ENCODE data around the gene LPIN3.

Gene LPIN3

DNA sequence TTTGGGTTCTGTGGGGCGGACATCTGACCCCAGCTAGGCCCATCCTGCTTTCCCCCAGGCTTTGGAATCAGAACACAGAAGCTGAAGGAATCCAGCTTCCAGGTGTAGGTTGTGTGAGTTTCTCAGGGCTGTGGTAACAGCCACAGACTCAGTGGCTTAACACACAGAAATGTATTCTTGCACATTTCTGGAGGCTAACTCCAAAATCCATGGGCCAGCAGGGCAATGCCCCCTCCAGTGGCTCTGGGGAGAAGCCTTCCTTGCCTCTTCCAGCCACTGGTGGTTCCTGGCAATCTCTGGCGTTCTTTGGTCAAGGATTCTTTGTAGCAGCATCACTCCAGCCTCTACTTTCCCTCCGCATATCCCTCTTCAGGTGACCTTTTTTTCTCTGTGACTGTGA lies 27.3 kb downstream of the LPIN3 start:
- DNase-seq: no peak

DNA sequence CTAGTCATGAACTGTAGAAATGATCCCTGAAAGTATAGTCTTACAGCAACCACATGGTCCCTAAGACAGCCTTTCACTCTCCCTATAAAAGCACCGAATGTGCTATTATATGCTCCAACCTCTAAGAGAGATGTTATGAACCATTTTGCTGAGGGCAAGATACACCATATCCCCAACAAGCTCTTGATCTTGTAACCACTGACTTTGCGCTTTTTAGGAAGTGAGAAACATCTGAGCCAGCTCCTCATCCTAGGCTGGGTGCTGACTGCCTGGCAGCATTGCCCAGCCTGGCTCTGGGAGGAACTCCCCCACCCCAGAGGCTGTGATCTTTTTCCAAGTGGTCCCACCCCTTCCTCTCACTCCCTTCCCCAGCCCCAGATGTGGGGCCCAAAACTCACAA lies 29.1 kb downstream of the LPIN3 start:
- no peak for DNase-seq

DNA sequence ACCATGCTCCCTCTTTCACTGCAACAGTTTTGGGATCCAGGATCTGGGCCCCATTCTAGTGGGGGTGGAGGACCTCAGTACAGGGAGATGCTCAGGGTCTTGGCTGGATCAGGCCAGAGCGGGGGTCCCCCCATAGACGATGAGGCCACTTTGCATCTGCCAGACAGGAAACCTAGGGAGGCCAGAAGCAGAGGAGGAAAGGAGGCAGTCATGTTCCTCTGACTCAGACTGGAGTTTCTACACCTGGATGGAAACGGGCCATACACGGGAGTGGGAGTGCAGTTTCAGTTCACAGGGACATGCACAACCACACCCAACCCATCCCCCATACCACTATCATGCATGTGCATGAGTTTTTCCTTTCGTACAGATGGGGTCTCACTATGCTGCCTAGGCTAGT lies 29.6 kb downstream of the LPIN3 start:
- DNase-seq: no peak

DNA sequence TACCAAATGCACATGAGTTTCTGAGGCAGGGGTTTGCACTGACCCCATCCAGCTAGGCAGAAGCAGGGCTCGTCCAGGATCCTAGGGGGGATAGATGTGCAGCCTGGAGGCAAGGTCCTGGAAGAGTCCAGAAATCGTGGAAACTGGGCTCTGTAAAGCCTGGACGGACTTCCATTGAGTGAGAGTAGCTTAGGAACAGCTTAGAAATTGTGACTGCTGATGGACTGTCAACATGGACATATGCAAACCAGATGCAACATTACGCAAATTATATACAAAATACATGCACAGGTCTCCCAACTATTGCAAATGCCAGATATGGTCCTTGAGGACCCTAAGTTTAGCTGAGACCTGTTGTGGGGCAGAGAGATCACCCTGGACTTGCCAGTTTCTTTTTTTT lies 30.8 kb downstream of the LPIN3 start:
- DNase-seq: no peak

DNA sequence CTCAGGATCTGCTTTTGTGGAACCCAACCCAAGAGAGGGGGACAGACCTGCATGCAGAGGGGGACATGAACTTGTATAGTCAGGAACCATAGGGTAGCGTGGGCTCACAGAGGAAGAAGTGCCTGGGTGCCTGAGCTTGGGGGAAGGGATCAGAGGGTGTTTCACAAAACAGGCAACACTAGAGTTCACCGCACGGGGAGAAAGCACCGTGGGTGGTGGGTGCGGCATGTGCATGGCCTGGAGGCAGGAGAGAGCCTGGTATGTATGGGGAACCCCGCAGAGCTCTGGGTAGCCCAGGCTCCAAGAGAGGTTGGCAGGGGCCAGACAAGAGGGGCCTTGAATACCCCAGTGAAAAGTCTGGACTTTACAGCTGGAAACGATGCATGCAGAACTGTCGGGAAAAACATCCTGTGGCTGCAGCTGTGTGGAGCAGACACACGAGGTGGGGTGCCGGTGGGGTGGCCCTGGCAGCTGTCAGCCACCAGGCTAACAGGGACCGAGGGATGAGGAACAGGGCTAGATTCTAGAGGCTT lies 32.7 kb downstream of the LPIN3 start:
- DNase-seq: no peak

DNA sequence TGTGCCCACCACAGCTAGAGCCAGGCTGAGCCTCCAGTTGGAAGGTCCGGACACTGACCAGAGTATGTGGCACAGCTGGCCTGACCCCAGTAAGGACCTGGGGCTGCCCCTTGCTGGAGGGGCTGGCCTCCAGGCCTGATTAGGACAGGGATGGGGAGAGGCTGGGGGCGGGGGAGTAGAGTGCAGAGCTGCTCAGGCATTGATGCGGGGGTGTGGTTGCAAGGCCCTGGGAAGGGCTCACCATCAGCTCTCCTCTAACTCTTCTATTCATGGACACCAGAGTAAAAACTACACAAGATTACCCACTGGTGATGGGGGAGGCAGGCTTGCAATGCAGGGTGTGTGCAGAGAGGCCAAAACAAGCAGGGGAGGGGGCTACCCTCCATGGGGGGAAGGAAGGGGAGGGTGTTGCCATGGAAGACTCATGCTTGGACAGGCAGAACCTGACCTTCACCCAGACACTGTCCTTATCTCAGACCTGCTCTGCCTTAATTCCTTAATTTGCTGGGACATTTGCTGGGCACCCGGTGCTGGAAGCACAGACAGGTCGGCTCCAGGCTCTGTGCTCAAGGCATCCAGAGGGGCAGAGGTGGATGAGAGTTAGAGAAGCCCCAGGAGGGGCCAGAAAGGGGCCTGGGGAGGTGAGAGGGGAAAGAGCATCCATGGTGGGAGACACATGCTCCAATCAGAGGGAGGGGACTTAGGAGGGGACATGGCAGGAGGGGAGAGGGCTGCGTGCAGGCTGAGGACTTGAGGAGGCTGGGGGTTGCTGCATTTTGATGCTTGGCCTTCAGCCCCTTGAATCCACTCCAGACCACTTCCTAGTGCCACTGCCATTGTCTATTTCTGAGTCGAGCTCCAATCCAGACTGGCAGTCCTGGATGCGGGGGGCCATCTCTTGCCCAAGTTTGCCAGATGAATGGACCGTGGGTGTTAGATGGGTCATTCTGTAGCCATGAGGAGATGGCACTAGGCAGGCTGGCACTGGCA lies 33.6 kb downstream of the LPIN3 start:
- no peak for DNase-seq

DNA sequence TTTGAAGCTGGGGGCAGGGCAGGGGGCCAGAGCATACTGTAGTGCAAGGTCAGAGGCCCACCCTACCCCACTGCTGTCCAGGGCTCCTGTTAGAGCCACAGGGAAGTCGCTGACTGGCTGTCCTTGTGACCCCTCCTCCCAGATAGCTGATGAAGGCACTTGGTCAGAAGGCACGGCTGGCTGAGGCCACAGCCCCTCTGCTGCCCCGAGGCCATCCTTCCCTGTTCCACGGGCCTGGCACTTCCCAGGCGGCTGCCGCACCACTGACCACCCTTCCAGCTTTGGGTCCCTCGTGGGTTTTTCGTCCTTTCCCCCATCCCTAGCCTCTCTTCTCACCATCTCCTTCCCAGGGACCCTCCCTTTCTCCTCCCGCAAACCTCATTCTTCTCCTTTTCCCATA lies 35.2 kb downstream of the LPIN3 start:
- no peak for DNase-seq

DNA sequence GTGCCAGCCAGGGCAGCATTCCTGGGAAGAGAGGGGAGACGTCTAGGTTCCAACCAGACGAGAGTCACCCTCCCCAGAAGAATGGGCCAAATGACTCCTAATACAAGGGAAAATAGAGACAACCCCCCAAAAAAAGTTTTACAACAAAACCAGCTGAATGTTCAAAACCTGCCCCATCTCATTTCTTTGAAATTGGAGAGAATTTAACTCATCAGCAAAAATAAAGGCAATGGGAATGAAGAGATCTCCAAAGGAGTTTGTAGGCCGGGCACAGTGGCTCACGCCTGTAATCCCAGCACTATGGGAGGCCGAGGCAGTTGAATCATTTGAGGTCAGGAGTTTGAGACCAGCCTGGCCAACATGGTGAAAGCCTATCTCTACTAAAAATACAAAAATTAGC lies 35.7 kb downstream of the LPIN3 start:
- DNase-seq: no peak

DNA sequence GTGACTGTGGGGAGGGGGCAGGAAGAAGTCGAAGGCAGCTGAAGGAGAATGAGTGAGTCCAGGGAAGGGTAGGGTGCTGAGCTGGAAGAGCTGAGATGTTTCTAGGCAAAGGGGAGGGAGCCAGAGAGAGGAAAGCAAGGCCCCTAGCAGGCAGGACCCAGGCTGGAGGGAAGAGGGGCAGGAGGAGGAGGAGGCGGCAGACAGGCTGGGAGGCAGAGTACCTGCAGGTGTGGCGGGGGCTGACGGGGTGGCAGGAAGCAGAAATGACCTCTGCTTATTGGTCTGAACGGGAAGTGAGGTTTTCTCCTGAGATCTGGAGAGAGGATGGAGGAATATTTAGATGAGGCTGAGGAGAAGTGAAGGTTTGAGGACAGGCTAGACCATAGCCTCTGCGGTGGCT lies 36.7 kb downstream of the LPIN3 start:
- no peak for DNase-seq

DNA sequence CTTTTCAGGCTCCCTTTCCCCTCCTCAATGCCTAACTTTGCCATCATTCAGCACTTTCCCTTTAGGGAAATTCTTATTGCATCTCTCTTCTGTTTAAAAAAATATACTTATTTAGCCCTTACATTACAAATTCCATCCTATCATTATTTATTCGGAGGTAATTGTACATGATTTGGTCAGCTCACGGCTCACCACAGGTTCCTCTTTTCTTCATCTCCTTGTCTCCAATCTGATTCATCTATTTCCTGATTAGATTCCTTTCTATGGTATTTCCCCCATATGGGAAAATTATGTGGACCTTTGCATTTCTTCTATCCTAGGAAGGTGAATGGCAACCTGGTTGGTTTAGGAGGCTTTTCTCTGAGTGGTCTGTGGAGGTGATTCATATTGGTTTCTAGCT lies 38.9 kb downstream of the LPIN3 start:
- no peak for DNase-seq

DNA sequence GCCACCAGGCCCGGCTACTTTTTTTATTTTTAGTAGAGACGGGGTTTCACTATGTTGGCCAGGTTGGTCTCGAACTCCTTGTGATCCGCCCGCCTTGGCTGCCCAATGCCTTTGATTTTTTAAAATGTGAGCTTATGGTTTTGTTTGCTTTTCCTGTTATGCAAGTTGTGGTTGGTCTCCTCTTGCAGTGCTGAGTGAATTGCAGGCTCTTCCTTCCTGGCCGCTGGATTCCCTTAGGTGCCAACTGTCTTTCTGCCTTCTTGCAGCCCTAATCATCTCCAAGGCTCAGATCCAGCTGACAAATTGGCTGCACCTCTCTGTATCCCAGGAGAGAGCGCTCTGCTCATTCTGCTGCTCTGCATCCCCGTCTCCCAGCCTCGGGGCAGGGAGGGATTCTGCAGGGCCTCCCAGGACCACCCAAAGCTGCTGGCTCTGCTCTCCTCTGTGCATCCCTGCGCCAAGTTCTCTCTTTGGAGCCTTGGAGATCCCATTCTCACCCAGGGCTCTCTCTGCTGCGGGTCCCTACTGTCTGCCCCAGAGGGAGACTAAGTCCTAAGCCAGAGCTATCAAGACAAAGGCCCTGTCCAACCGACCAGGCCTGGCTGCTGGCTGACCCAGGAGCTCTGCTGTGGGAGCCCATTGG lies 40.1 kb downstream of the LPIN3 start:
- DNase-seq: no peak

DNA sequence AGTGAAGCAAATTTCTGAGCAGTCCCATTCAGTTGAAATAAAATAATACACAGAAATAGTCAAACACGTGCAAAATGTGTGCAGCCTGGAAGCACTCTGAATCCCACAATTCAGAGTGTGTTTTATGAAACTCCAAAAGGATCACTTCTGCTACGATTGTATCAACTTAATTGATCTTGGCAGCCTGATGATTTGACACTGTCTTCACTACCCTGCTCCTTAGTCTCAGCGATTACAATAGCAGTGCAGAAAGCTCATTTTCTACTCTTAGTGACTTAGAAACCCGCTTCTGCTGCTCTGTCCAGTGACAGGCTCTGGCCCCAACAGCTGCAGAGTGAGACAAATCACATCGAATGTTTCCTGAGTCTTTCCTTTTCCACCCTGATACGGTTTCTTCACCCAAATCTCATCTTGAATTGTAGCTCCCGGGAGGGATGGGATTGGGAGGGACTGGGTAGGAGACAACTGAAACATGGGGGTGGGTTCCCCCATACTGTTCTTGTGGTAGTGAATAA lies 42.2 kb downstream of the LPIN3 start:
- DNase-seq: no peak

DNA sequence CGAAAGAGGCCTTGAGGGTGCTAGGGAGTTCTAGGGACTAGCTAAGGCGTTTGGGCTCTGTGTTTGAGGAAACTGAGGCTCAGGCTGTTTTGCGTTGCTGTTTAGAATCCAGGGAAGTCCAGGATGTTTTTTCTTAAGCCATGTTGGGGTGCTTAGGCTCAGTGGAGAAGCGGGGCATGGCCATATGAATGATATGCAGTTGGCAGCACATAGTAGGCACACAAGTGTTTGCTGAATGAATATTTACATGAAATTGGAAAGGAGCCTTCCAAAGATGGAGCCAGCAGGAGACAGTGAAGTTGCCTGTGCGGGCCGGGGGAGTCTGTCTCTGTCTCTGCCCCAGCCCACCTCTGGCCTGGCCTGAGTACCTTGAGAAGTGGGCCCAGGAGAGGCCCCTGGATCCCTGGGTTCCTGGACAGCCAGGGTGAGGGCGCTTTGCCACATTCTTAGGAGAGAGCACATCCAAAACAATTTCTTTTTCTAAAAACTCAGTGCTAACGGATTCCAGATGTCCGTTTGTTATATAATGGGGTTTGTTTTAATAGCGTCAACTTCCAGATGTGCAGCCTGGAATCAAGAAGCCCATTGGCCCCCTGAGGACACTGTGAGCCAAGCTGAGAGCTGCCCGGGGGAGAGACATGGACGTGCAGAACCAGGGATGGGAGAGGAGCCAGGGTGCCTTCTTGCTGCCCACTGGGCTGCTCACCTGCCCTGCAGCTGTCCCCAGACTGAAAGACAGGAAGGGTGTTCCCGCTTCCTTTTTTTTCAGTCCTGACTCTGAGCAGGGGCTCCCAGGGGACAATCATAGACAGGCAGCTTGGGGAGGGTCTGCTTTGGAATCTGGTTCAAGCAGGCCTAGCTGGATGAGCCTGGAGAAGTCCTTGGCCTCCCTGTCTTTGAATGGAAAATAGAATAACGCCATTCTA lies 46.1 kb downstream of the LPIN3 start:
- no peak for DNase-seq

DNA sequence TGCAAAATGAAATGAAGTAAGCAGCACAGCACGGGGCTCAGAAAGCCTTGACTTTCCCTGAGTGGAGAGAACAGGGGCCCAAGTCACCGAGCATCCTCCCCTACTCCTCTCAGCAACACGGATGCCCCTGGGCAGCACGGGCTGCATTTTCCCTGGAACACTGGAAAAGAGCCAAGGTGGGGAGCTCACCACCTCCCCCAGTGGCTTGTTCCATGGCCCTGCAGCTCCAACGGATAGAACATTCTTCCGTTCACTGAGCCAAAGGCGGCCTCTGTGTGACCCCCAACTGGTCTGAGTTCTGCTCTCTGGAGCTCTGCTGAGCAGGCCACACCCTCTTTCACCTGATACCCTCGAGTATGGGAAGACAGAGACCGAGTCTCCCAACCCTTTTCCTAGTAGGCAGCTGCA lies 46.8 kb downstream of the LPIN3 start:
- no peak for DNase-seq

DNA sequence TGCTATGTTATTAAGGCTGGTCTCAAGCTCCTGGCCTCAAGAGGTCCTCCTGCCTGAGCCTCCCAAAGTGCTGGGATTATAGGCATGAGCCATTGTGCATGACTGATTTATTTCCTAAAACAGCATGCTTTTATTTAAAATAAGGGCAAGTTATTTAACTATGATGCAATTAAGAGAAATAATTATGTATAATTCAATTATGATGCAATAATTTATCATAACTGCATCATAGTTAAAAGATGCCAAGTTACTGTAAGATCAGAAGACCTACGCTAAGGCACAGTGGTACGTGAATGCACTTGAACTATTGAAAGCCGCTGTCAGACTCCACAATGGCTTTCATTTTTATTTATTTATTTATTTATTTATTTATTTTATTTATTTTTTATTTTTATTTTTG lies 50.3 kb downstream of the LPIN3 start:
- DNase-seq: no peak

DNA sequence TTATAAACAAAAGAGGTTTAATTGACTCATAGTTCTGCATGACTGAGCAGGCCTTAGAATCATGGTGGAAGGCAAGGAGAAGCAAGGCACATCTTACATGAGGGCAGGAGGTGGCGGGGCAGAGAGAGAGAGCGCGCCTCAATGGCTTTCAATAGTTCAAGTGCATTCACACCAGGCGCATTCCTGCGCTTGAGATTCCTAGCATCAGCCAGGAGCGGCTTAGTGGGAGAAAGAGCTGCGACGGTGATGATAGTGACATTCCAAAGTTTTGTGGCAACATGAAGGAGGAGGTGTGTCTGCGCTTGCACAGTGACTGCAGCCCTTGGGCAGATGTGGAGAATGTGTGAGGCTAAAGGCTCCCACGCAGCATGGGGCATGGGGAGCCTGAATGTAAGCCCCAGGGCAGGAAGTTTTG lies 51.0 kb downstream of the LPIN3 start:
- no peak for DNase-seq

DNA sequence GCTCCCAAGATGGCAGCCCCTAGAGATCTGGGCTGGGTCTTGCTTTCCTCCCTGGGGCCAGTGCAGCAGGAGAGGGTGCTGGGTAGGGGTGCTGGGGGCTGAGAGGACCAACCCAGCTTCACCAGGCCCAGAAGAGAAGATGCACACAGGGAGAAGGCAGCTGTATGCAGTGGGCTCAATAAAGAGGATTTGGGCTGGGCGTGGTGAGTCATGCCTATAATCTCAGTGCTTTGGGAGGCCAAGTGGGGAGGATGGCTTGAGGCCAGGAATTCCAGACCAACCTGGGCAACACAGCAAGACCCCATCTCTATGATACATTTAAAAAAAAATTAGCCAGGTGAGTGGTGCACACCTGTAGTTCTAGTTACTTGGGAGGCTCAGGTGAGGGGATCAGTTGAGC lies 51.7 kb downstream of the LPIN3 start:
- DNase-seq: no peak

DNA sequence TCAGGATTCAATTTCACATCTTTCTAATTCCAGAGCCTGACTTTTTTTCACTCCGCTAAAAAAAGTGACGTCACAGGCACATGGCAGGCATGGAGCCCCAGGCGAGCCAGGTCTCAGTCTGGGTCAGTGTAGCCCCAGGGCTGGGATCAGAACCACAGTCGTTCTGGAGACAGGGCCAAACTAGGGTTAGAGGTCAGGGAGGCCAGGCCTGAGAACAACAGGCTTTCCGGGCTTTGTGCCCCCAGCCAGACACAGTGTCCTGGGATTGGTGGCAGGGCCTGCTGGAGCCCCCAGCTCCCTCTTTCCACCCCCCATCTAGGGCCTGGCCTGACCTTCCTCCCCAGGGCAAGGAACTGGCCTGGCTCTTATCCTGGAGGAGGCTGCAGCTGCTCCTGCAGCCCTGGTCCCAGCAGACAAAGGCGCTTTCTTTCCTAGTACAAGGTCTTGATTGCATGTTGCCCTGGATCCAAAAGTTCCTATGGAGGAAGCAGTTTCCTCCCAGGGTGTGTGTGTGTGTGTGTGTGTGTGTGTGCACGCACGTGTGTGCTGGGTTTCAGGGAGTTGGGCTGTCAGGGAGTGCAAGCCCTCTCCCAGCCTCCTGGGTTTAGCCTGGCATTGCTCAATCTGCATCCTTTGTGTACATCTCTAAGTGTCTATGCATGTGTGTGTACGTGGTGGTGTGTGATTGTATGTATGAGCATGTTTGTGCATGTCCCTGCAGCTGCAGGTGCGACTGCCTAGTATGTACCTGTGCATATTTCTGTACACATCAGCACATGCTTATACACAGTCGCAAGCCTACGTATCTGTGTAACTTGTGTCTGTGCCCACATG lies 52.5 kb downstream of the LPIN3 start:
- DNase-seq: no peak

DNA sequence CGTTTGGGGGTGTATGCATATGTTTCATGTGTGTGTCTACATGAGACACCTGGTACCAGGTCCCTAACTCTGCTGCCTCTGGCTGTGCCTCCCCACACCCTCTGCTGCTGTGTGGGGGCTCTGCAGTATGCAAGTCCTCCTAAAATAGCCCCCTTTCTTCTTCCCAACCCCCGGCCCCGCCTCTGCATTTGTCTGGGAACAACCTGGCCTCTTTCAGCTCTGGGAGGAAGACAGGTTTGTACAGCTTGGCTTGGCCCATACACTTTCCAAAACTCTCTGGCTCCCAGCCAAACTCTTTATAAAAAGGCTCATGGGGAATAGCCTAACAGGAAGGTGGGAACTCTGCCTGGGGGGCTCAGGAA lies 53.1 kb downstream of the LPIN3 start:
- no peak for DNase-seq

DNA sequence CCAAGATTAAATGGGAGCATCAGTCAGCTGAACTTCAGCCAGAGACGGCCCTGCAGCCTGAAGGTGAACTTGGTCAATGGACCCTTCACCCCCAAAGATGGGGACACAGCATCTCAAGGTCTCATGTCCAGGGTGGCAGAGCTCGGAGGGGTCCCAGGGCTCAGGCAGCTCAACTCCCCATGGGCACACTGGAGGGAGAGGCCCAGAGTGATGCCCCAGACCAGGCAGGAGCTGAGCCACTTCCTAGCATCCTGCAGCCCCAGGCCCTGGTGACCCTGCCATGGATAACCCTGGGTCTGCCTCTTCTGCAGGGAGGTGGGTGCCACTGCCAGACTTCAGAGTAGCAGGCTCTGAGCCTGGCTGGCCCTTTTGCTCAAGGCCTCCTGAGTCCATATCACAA lies 53.5 kb downstream of the LPIN3 start:
- DNase-seq: no peak

DNA sequence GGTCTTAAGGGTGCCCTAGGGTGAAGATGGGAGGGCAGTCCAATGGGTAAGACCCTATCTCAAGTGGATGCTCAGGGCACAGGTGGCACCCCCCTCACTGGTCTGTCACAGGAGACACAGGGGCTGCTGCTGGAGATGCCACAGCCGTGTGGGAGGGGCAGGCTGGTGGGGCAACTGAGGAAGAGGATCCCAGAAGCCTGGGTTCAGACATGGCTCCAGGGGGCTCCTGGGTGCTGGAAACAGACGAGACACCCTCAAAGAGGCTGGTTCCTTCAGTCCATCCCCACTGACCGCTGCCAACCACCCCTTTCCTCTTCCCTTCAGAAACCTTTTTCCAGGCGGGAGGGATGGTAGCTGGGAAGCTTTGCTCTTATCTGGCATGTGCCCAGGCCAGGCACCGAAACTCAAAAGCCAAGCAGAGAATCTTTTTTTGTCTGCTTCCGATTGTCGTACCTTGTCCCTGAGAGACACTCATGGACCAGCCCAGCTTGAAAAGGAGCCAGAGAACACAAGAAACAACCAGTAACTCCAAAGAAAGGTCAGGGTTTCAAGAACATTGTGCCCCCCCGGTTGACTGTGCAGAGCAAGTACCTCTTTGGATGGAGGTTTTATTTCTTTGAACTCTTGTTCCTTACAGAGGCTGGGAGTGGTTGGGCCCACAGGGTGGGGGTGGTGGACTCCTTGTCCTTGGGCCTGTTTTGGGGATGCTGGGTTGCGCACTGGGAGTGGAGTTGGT lies 54.5 kb downstream of the LPIN3 start:
- DNase-seq: no peak

Data from T-helper 2 cell (primary cell).